Uterus (tissue), 4 donors: ENCODE measurements around the gene BCAM. TPM values are rescaled to one million over a fixed set of nuclear protein-coding genes. Genes with fewer than 3 reads are reported as not detected.
A peak's percentile ranks its signal among the peaks of the same experiment; 100 is the strongest.

Source experiments
- DNase-seq, 2 donors: peaks; one replicate each; pipeline ENCODE4 v3.0.0-alpha.2; 2019 to 2020
- H3K27ac ChIP-seq, 2 donors: fragments of 200-600 bp; sonication (generic); 1 replicate in 1 of 2; 2 replicates in 1 of 2; pipeline ENCODE4 v1.5.1; 2016 to 2018
- H3K27me3 ChIP-seq, 2 donors: fragments of 200-600 bp; sonication (generic); one replicate each; pipeline ENCODE4 v1.5.1; 2018 to 2019; ENCODE audit warnings: control low read depth in 1 of 2
- H3K36me3 ChIP-seq, 2 donors: fragments of 200-600 bp; sonication (generic); one replicate each; pipeline ENCODE4 v1.5.1; 2019; ENCODE audit warnings: control low read depth in 1 of 2
- H3K4me1 ChIP-seq, 2 donors: fragments of 200-600 bp; sonication (generic); one replicate each; pipeline ENCODE4 v1.5.1; 2018 to 2019; ENCODE audit warnings: control low read depth in 1 of 2
- H3K4me3 ChIP-seq, 2 donors: fragments of 200-600 bp; sonication (generic); 1 replicate in 1 of 2; 2 replicates in 1 of 2; pipeline ENCODE4 v1.5.1; 2018 to 2019; ENCODE audit warnings: mild to moderate bottlenecking in 1 of 2
- H3K9me3 ChIP-seq, 2 donors: fragments of 200-600 bp; sonication (generic); one replicate each; pipeline ENCODE4 v1.5.1; 2019; ENCODE audit warnings: control low read depth in 1 of 2
- POLR2A ChIP-seq, 2 donors: fragments of 450-650 bp; IDR thresholded peaks; one replicate each; pipeline ENCODE4 v1.6.1; 2016; ENCODE audit warnings: antibody characterized with exemption in 2 of 2, mild to moderate bottlenecking in 1 of 2, moderate library complexity in 1 of 2
- intact Hi-C: fragments of 100-400 bp; cut with DNase I; formaldehyde crosslinking; loops from one replicate; pipeline ENCODE4 v1.15.1; 2023; ENCODE audit warnings: low total_unique reads
- total RNA-seq, 4 donors: library from RNA; depleted of rRNA in 3 of 4; stranded (reverse); fragments of >200 nt in 3 of 4; gene quantifications; one replicate each; pipeline versions ENCODE4 v1.1.0 to v1.2.4, GENCODE V29; 2014 to 2023
- TF ChIP-seq, protein P1 (sequence below), 4 experiments: fragments of 200-600 bp in 2 of 4; fragments of 450-650 bp in 2 of 4; sonication (generic) in 2 of 4; IDR thresholded peaks; one replicate each; pipeline ENCODE4 v1.5.1; 2016 to 2019; ENCODE audit warnings: antibody characterized with exemption in 4 of 4, mild to moderate bottlenecking in 2 of 4, moderate library complexity in 1 of 4
- donor health status: DM: yes; HTN: yes; CAD: no.

The BCAM gene
- total RNA-seq, 4 donors from 2014 or later = 3.8 to 171 (median 111) TPM

GRCh38 chr19:44809577-44810233 is 802 bp downstream of the BCAM start:
- TF ChIP-seq POLR2A (IDR thresholded peaks at IDR 0.05) = no peak
- TF ChIP-seq, protein P1, sequence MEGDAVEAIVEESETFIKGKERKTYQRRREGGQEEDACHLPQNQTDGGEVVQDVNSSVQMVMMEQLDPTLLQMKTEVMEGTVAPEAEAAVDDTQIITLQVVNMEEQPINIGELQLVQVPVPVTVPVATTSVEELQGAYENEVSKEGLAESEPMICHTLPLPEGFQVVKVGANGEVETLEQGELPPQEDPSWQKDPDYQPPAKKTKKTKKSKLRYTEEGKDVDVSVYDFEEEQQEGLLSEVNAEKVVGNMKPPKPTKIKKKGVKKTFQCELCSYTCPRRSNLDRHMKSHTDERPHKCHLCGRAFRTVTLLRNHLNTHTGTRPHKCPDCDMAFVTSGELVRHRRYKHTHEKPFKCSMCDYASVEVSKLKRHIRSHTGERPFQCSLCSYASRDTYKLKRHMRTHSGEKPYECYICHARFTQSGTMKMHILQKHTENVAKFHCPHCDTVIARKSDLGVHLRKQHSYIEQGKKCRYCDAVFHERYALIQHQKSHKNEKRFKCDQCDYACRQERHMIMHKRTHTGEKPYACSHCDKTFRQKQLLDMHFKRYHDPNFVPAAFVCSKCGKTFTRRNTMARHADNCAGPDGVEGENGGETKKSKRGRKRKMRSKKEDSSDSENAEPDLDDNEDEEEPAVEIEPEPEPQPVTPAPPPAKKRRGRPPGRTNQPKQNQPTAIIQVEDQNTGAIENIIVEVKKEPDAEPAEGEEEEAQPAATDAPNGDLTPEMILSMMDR (IDR thresholded peaks at IDR 0.05) = no peak
- no peaks in the 10 kb centered on the region for H3K36me3 ChIP-seq
- H3K4me1 ChIP-seq = peaks cover 0 to 22% of the 10 kb centered on the region in 2 donors
- H3K9me3 ChIP-seq = no peaks in the 10 kb centered on the region
- peak in 1 of 2 donors; percentile 40 for DNase-seq
- no peaks in the 10 kb centered on the region for H3K27me3 ChIP-seq
- intact Hi-C loops = no loop called here
- peak overlapping the region; percentile 77 to 87 for H3K27ac ChIP-seq
- H3K4me3 ChIP-seq = peak overlapping the region; percentile 53 to 64

DNA sequence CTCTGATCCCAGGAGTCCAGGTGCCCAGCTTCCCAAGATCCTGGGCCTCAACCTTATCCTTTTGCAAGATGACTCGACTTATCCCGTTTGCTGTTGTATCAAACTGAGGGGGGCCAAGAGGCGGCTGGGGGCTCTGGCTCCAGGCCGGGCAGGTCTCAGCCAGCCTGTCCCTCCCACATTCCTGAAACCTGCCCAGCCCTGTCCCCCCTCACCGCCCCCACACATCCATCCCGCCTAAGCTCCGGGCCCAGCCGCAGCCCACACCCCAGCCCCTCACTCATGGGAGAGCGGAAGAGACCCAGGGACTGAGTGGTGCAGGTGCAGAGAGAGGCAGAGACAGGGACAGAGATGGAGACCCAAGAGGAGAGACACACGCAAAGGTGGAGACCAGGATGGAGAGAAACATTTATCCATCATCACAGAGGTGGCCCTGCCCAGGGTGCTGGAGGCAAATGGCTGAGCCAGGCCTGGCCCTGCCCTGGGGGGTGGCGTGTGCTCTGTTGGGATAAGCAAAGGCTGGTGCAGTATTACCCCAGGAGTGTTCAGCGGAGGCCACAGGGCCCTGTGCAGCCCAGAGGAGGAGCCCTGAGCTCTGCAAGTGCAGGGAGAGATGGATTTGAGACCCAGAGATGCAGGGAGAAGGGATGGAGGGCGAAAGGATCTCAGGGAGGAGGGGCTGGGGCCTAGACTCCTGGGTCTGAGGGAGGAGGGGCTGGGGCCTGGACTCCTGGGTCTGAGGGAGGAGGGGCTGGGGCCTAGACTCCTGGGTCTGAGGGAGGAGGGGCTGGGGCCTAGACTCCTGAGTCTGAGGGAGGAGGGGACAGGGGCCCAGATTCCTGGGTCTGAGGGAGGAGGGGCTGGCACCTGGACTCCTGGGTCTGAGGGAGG is 1.6 kb downstream of the BCAM start:
- no peak for DNase-seq
- peak overlapping the region; percentile 53 to 64 for H3K4me3 ChIP-seq
- H3K36me3 ChIP-seq = no peaks in the 10 kb centered on the region
- peak overlapping the region in 1 of 2 donors; percentile 87 for H3K27ac ChIP-seq
- TF ChIP-seq, protein P1 (IDR thresholded peaks at IDR 0.05) = no peak
- no peak for TF ChIP-seq POLR2A (IDR thresholded peaks at IDR 0.05)
- peaks cover 0 to 22% of the 10 kb centered on the region in 2 donors for H3K4me1 ChIP-seq
- no peaks in the 10 kb centered on the region for H3K9me3 ChIP-seq
- no peaks in the 10 kb centered on the region for H3K27me3 ChIP-seq
- intact Hi-C loops = no loop called here

DNA sequence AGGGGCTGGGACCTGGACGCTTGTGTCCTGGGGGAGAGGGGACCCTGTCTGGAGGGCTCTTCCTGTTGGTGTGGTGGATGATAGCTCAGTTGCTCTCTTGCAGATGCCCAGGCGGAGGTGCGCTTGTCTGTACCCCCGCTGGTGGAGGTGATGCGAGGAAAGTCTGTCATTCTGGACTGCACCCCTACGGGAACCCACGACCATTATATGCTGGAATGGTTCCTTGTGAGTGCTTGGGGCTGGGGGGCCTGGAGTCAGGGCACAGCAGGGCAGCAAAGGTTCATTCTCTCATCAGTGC is 2.2 kb downstream of the BCAM start:
- Histone ChIP-seq H3K4me1 (peaks cover 0 to 22% of the 10 kb centered on the region in 2 donors), H3K27me3 (no peaks in the 10 kb centered on the region), H3K27ac (no peak overlapping the region), H3K9me3 (no peaks in the 10 kb centered on the region), H3K36me3 (no peaks in the 10 kb centered on the region), H3K4me3 (no peak overlapping the region)
- no peak for DNase-seq
- intact Hi-C loops = no loop called here
- TF ChIP-seq, protein P1 (IDR thresholded peaks at IDR 0.05) = no peak
- no peak for TF ChIP-seq POLR2A (IDR thresholded peaks at IDR 0.05)

DNA sequence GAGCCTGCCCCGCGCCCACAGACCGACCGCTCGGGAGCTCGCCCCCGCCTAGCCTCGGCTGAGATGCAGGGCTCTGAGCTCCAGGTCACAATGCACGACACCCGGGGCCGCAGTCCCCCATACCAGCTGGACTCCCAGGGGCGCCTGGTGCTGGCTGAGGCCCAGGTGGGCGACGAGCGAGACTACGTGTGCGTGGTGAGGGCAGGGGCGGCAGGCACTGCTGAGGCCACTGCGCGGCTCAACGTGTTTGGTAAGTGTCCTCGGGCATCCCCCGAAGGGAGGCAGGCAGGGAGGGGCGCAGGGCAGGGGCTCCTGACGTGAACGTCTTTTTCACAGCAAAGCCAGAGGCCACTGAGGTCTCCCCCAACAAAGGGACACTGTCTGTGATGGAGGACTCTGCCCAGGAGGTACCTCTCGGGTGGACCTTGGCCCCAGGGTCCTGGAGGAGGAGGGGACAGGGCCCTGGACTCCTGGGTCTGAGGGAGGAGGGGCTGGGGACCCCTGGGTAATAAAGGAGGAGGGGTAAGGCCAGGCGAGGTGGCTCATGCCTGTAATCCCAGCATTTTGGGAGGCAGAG is 3.3 kb downstream of the BCAM start:
- Histone ChIP-seq H3K4me3 (no peak overlapping the region), H3K27ac (no peak overlapping the region), H3K4me1 (peaks cover 0 to 22% of the 10 kb centered on the region in 2 donors), H3K9me3 (no peaks in the 10 kb centered on the region), H3K27me3 (no peaks in the 10 kb centered on the region), H3K36me3 (no peaks in the 10 kb centered on the region)
- no peak for TF ChIP-seq POLR2A (IDR thresholded peaks at IDR 0.05)
- TF ChIP-seq, protein P1 (IDR thresholded peaks at IDR 0.05) = no peak
- no peak for DNase-seq
- intact Hi-C loops = no loop called here
